HG02763 (cell line): ENCODE results near the gene MLIP.

Source experiments
- ATAC-seq: cut with Tn5 transposase; IDR thresholded peaks from one replicate; pipeline ENCODE4 v1.9.1; 2021; ENCODE audit warnings: mild to moderate bottlenecking, moderate library complexity; ENCODE audit not compliant: unreplicated experiment

The MLIP gene

GRCh38 chr6:54096811-54097210 is 14.4 kb upstream of the MLIP start:
- no peak for ATAC-seq

GRCh38 chr6:54097753-54098152 is 13.5 kb upstream of the MLIP start:
- no peak for ATAC-seq

- ATAC-seq = no peak
Observed at GRCh38 chr6:54098450-54099044, 12.7 kb upstream of the MLIP start.

GRCh38 chr6:54099225-54099624 is 12.0 kb upstream of the MLIP start:
- ATAC-seq = no peak

DNA sequence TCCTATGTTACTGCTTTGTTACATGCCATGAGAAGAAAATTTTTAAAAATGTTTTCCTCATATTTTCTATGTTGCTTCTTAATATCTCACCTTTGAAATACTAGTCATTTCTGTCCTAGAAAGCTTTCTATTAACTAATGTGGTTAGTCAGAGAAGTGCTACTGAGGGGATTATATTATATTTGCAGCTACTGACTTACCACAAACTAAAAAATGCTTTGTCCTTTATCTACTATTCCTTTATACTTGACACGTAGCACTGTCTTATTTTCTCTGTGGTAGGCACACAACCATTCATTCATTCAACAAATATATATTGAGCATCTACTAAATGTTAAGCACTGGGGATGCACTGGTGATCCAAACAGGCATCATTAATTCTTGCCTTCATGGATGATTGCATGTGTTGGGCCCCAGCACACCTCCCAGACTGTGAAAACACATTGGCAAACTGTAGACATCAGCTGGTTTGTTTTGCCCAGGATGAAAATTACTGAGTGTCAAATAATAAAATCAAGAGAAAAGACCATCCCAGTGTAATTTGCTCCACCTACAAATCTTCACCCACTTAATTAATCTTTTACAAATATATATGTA is 10.7 kb upstream of the MLIP start:
- peak; percentile 70 for ATAC-seq

GRCh38 chr6:54102238-54102637 is 9.0 kb upstream of the MLIP start:
- ATAC-seq = no peak

DNA sequence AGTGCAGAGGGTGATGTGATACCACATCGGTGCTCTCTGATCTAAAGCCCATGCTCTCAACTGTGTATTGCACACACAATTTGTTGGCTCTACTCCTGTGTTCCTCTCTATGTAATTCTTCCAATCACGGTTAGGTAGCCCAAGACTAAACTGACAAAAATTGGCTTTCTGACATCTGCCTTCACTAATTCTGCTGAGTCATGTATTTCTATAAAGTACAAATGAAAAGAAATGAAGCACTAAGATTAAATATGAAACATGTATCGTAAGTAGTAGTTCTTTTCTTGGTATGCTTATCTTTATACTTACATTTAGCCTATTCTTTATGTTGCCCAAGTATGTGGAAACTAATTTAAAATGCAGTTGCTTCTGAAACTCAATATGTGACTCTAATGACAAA is 7.7 kb upstream of the MLIP start:
- no peak for ATAC-seq

DNA sequence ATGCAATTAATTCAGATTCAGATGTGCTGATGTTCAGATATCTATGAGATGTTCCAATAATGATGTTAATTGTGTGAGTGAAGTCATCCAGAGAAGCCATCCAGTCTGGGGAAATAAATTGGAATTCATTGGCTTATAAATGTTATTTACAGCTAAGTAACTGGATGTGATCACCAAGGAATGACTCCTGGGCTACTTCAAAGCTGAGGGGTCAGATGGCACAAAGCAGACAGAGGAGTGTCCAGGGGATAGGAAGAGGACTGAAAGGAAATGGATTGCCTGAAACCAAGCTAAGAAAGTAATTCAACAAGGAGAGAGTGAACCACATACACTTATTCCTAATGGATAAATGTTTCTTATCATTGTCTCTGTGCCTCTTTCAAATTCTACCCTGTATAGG is 4.5 kb upstream of the MLIP start:
- no peak for ATAC-seq

DNA sequence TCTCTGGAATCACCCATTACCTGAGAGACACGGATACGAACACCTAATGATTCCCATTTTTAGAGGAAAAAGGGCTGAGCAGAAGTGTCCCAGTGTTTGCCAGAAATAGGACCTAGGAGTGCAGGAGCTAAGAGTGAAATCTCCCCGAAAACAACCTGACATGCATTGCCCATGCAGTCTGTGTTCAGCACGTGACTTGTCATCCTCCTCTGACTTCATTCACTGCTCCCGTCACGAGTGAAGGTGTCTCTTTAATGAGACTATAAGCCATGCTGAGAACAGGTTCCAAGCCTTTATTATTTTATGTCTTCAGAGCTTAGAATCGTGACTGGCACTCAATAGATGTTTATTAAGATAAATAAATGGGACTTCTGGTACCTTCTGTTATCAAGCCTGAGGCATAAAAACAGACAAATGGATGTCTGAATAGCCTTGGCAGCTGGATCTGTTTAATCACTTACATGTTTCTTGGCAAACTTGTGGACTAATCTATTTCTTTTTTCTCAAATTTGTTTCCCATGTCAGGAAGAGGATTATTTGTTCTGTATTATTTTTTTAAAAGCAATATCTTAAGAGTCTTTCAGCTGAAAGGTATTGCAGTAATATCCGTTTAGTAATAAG is 3.7 kb upstream of the MLIP start:
- ATAC-seq = no peak

DNA sequence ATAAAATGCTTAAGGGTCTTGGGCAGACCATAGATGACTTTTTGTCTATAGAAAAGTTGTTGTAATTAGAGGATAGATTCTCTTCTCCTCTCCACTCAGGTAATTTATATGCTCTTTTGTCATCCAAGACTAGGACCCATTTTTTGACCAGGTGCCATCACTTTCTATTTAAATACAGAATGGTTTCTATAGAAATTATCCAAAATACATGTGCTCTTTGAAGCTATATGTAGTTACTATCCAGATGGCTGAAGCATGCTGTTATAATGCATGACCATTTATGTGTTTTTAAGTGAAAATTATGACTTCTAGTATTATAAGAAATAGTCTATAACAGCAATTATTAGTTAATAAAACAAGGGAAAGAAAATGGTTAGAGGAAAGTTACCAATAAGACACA is 3.0 kb upstream of the MLIP start:
- ATAC-seq = no peak

DNA sequence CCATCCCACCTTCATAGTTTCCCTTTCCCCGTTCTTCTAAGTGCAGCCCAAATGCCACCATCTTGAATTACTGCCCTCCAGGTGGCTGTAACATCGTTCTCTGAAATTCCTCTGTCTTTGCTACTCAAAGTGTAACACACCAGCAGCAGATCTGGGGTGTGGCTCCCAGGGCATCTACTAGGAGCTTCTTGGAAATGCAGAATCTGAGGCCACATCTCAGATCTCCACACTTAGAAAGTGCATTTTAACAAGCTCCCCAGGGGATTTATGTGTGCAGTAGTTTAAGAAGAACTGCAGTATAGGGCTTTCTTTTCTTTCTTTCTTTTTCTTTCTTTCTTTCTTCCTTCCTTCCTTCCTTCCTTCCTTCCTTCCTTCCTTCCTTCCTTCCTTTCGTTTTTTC is 1.7 kb upstream of the MLIP start:
- no peak for ATAC-seq

DNA sequence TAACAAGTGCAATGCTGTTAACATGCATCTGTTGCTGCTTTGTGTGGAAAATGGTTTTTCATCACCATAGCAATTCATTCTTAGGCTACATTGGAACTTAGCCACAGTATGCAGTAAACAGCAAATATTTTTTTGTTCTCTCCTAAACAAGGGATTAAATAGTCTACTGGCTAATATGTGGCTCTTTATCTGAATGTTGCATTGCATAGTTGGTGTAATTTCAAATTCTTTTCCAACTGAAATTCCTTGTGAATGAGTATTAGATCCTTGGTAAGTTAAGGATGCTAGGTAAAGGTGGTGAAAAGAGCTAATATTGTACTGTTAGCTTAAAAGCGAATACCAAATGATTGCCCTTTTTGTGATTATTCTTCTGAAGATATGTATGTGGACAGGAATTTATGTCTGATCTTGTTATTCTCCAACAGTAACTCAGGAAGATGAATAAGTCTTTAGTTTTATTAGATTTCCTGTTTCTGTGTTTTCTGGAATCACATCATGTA is 958 bp downstream of the MLIP start:
- no peak for ATAC-seq

- ATAC-seq = no peak
Observed at GRCh38 chr6:54114991-54115390, 3.7 kb downstream of the MLIP start.

- no peak for ATAC-seq
Observed at GRCh38 chr6:54115966-54116365, 4.7 kb downstream of the MLIP start.

DNA sequence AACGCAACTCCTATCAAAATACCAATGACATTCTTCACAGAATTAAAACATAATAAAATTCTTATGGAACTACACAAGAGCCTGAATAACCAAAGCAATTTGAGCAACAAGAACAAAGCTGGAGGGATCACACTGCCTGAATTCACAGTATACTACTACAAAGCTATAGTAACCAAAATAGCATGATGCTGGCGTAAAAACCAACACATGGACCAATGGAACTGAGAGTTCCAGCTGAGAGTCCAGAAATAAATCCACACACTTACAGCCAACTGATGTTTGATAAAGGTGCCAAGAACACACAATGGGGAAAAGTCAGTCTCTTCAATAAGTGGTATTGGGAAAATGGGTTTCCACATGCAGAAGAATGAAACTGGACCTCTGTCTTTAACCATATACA is 6.9 kb downstream of the MLIP start:
- no peak for ATAC-seq

DNA sequence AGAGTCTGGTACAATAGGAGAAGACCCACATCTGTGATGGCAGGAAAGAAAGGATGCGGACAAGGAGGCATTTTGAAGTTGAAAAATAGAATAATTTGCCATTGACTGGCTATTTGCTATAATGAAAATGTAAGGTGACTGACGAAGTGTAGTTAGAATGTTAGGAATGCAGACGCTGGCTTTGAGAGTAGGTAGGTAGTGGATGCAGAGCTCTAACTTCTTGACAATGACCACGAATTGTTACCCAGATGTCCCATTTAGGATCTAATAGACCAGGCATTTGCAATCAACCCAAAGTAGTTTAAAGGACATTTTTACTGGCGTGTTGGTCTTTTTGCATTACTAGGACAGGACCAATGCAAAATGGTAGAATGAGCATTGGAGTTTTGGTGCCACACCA is 14.2 kb downstream of the MLIP start:
- ATAC-seq = no peak

DNA sequence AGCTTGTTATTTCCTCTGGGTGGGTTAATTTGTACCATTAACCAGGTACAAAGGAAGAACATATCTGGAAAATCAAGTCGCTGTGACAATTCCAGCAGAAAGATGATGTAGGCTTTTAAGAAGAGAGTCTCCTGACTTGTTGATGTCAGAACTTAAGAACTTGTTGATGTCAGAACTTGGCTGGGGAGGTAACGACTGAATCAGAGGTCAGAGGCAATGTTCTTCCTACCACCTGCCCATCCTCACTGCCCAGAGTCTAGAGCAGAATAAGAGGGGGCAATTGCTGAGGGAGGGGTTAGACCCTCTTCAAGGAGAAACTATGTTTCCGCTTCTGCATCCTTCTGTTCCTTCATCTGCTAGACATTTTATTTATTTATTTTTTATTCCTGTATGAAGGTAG is 18.9 kb downstream of the MLIP start:
- no peak for ATAC-seq

DNA sequence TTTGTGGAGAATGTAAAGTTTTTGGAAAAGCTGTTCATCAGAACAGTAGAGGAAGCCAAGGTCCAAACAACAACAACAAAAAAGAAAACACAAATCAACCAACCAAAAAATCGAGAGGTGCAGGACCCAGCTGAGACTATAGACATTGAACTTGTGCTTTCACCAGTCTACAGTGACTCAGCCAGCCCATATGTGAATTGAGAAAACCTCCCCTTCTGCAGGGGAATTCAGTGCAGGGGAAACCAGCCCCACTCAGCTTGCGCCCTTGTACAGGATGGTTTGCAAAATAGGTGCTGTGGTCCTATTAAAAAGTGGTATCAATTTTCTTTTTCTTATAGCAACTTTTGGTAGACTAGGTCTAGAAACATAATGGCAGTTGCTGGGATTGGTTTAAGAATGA is 21.3 kb downstream of the MLIP start:
- no peak for ATAC-seq

DNA sequence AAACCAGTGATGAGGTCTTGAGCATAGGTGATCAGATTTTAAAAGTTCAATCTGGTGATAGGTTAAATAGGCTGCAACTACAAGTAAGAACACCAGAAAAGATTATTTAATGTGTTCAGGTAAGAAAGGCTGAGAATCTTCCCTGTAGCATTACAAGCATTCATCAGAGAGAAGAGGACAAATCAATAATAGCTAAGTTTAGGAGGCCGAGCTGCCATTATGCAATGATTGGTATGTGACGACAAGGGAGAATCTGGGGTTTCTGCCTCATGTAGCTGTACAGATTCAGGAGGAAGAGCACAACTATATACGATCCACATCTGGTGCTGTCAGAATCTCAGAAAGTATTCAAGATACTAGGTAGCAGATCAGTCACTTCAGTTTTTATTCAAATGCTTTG is 21.9 kb downstream of the MLIP start:
- no peak for ATAC-seq

GRCh38 chr6:54134935-54135334 is 23.7 kb downstream of the MLIP start:
- no peak for ATAC-seq

- ATAC-seq = no peak
Observed at GRCh38 chr6:54135665-54136369, 24.6 kb downstream of the MLIP start.

- ATAC-seq = no peak
Observed at GRCh38 chr6:54138795-54139194, 27.6 kb downstream of the MLIP start.
